ENCODE measurements around the gene ZNF385A.

- TF ChIP-seq EP300 (IDR thresholded peaks at IDR 0.05; ENCODE audit: low read depth) (no peak), CTCF (IDR thresholded peaks at IDR 0.05) (no peak), POLR2A (IDR thresholded peaks at IDR 0.05) (no peak), POLR2AphosphoS5 (IDR thresholded peaks at IDR 0.05) (no peak)
Observed at GRCh38 chr12:54373649-54374561, 10.6 kb downstream of the ZNF385A start.
